ENCODE data around the gene GSTO2.
A peak's percentile ranks its signal among the peaks of the same experiment; 100 is the strongest.
"Not testable (repeated sequence)": the region's sequence is repeated elsewhere in the genome, so short reads cannot be mapped to it uniquely, and the experiment has no call there.

Gene GSTO2

GRCh38 chr10:104268713-104269645 lies at the start of gene GSTO2:
Gene GSTO2, plus strand, starts transcription at chr10:104269184. Its CDS starts 5,732 bp downstream, at chr10:104274916.
- no peak for DNase-seq (ENCODE audit: low read depth)

GRCh38 chr10:104220522-104220921 lies 48.5 kb upstream of the GSTO2 start:
- DNase-seq (ENCODE audit: low read depth): no peak

DNA sequence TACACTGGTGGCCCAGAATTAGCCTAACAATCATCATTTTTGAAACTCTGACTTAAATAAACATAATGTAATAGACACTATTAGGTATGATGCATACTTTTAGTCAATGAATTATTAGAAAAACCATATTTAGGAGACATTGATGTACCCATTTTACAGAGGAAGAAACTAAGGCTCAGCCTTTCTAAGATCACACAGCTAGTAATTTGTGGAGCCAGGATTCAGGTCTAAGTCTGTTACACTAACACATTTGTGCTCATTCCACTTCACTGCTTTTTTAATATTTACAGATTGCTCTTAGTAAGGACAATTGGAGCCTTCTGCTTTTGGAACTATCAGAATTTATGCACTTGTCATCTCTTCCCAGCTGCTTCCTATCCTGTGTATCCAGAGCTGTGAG lies 45.7 kb upstream of the GSTO2 start:
- DNase-seq (ENCODE audit: low read depth): no peak

DNA sequence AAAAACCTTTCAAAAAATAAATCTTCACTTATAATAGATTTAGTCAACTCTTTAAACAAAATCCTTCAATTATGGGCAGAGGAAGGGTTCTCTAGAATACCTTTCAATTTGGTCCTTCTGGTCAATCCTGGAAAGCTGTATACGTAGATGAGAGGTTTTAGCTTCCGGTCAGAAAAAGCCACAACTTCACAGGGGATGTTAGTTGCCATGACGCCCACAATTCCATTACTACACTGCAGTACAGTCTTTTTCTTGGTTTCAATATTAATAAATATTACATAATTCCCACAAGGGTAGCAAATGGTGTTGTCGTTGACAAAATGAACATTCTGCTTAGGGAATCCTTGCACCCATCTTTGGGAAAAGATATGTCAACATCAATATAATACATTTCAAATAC lies 38.5 kb upstream of the GSTO2 start:
- DNase-seq (ENCODE audit: low read depth): no peak

GRCh38 chr10:104231784-104232612 lies 37.0 kb upstream of the GSTO2 start, which contains the start of gene CFAP43:
Gene CFAP43, minus strand, starts transcription at chr10:104232364. Its CDS starts 118 bp downstream, at chr10:104232246.
- peak; percentile 97 for DNase-seq (ENCODE audit: low read depth)

DNA sequence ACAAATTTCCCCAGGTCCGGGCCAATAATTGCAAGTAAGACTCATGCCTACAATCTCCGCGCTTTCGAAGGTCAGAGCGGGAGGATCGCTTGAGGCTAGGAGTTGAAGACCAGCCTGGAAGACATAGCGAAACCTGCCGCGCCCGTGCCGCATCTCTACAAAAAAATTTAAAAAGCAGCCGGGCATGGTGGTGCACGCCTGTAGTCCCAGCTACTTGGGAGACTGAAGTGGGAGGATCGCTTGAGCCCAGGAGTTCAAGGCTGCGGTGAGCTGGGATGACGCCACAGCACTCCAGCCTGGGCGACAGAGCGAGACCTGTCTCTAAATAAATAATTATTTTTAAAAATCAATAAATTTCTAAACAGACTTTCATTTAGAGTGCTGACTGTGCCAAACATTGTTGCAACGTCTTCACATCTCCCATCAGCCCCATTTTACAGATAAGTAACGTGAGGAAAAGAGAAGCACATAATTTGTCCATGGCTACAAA lies 36.3 kb upstream of the GSTO2 start:
- no peak for DNase-seq (ENCODE audit: low read depth)

- DNase-seq (ENCODE audit: low read depth): no peak
Observed at GRCh38 chr10:104233817-104234216, 35.2 kb upstream of the GSTO2 start.

DNA sequence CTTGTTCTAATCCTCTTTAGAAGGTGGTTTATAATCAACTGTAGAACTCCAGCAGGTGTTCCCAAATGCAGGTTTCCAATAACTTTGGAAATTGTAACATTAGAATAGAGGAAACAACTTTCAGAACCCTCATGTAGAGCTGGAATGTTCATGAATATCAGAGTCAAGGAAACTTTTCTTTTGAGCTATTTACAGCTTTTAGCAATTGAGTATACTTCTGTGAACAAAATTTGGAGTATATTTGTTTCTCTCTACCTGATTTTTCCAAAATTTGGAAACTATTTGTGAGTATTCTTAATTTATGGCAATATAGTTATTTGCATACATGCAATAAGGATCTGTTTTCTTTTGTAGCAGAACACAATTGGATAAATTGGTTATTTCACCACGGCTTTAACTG lies 34.0 kb upstream of the GSTO2 start:
- no peak for DNase-seq (ENCODE audit: low read depth)

GRCh38 chr10:104235801-104236200 lies 33.2 kb upstream of the GSTO2 start:
- DNase-seq (ENCODE audit: low read depth): no peak

DNA sequence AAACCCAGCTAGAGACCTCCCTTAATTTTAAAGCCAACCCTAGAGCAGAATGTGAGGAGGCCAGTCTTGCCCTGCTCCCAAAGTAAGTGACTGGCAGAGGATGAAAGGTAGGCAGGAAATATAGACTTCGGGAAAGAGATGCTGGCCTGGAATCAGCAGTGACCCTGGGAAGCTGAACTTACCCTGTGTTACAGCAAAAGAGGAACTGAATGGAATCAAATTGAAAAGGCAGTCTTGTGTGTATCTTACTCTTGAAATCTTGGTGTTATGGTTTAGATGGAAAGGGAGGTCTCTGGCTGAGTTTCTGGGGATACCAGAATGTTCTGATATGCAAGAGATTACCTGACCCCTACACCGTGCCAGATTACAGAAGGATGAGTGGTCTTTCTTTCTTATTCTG lies 28.9 kb upstream of the GSTO2 start:
- no peak for DNase-seq (ENCODE audit: low read depth)

DNA sequence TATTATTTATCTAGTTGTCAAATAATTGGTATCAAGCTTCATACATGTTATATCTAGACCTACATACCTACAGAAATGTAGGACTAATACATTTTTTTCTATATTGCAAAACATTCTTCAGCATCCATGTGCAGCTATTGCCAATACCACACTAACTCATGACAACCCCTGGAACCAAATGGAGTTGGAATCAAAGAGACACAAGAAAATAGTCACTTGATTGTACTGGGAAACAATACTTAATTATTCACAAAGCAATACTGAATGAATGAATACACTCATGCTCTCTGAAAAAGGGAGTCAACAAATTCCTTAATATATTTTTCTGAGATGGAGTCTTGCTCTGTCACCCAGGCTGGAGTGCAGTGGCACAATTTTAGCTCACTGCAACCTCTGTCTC lies 26.4 kb upstream of the GSTO2 start:
- DNase-seq (ENCODE audit: low read depth): no peak

DNA sequence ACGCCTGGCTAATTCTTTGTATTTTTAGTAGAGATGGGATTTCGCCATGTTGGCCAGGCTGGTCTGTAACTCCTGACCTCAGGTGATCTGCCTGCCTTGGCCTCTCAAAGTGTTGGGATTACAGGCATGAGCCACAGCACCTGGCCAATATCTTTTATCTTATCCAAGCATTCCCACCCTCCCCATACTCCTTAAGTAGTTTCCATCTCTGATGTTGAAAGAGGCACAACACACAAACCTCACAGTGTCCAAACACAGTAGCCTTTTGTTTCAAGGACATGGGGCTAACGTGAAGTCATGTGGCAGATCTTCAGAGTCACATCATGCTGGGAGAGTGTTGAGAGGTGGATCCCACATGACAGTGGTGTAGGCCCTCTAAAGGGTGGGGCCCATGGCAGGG lies 26.0 kb upstream of the GSTO2 start:
- not testable (repeated sequence) for DNase-seq (ENCODE audit: low read depth)

GRCh38 chr10:104243512-104243911 lies 25.5 kb upstream of the GSTO2 start:
- DNase-seq (ENCODE audit: low read depth): no peak

- DNase-seq (ENCODE audit: low read depth): no peak
Observed at GRCh38 chr10:104245066-104245632, 23.8 kb upstream of the GSTO2 start.

DNA sequence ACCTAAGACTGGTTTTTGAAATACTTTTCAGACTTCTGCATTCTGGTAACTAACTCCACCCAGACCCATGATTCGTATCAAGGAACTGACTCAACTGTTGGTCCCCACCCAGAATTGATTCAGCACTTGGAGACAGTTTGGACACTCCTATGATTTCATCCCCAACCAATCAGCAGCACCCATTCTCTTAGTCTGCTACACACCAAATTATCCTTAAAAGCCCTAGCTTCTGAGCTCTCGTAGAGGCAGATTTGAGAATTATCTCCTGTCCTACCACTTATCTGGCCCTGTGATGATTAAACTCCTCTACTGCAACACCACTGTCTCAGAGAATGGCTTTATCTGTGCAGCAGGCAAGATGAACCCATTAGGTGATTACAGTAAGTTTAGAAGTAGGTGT lies 22.0 kb upstream of the GSTO2 start:
- DNase-seq (ENCODE audit: low read depth): peak; percentile 79

GRCh38 chr10:104247513-104248146 lies 21.4 kb upstream of the GSTO2 start:
- DNase-seq (ENCODE audit: low read depth): no peak

DNA sequence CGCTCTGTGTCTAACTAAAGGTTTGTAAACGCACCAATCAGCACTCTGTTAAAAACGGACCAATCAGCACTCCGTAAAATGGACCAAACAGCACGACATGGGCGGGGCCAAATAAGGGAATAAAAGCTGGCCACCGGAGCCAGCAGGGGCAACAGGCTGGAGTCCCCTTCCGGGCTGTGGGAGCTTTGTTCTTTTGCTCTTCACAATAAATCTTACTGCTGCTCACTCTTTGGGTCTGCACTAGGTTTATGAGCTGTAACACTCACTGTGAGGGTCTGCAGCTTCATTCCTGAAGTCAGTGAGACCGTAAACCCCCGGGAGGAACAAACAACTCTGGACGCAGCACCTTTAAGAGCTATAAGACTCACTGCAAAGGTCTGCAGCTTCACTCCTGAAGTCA lies 20.1 kb upstream of the GSTO2 start:
- DNase-seq (ENCODE audit: low read depth): not testable (repeated sequence)

DNA sequence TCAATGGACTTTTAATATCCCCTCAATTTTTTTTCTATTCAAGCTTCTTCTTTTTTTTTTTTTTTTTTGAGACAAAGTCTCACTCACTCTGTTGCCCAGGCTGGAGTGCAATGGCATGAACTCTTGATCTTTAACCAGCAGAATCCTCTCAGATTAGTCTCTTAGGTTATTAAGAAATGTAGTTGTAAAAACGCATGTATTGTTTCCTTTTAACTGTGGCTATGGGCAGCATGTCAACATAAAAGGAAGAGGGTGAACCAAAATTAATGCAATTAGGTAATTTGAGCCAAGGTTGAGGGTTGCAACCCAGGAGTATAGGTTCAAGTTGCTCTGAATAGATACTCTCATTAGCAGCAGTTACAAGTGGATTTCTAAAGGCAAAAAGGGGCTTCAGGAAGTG lies 18.6 kb upstream of the GSTO2 start:
- no peak for DNase-seq (ENCODE audit: low read depth)

GRCh38 chr10:104251443-104251842 lies 17.5 kb upstream of the GSTO2 start:
- DNase-seq (ENCODE audit: low read depth): no peak

- DNase-seq (ENCODE audit: low read depth): no peak
Observed at GRCh38 chr10:104252368-104252767, 16.6 kb upstream of the GSTO2 start.

DNA sequence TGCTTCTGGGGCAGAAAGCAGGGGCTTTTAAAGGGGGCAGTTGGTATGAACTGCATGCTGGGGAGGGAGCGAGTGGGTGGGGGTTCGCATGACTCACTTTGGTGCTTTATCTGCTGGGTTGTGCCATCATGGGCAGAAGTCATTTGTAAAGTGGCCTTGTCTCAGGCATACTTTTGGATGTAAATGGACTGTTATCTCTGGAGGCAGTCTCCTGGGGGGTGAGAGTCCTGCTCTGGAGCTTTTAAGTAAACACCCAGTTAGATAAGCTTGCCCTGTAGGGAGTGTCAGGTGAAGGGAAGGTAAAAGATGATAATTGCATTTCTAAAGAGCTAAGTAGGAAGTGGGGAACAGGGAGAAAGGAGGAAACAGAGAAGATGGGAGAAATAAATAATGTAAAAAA lies 15.9 kb upstream of the GSTO2 start:
- no peak for DNase-seq (ENCODE audit: low read depth)
